HG02610 (cell line): ENCODE results near the gene S100A3.

Experiments used
- ATAC-seq: cut with Tn5 transposase; IDR thresholded peaks from one replicate; pipeline ENCODE4 v1.9.1; 2021; ENCODE audit warnings: mild to moderate bottlenecking, moderate library complexity; ENCODE audit not compliant: unreplicated experiment

Gene S100A3

DNA sequence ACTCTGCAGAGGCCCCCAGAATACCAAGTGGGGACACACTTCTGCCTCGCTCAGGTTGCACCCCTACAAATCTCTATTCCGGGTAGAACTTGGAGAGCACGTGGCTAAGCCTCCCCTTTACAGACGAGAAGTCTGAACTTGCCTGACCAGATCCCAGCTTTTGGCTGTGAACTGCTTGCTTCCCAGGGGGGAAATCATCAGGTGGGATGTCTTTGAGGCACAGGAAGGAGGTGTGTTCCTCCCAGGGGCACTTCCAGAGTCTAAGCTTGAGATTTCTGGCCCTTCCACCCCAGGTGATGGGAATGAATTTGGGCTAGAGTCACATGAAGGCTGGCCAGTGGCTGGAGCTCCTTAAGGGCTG is 1.3 kb upstream of the S100A3 start:
- no peak for ATAC-seq

DNA sequence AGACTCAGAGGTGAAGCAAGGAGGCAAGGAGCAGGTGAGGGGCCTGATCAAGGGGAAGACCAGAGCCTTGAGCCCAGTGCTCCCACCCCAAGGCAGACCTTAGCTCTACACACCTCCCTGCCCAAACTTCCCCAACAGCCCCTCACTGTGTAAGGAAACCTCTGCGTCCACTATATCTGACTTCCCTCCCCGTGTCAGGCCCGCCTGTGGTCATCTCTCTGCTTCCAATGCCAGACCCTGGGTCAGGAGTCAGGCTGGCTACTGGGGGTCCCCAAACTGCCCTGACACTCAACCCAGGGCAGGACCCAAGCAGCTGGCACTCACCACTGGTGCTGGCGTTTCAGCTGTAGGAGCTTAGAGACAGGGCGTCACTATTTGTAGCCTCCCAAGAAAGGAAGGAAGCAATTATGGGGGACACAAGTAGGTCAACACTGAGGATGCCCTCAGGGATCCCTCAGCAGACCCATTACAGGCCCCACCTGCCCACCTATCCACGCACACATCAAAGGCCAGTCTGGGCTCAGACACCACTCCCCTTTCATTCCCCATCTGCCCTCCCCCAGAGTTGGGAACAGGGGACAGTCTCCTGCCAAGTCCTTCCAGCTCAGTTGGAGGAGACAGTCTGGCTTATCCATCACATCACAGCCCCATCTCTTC is 811 bp upstream of the S100A3 start:
- ATAC-seq = no peak

DNA sequence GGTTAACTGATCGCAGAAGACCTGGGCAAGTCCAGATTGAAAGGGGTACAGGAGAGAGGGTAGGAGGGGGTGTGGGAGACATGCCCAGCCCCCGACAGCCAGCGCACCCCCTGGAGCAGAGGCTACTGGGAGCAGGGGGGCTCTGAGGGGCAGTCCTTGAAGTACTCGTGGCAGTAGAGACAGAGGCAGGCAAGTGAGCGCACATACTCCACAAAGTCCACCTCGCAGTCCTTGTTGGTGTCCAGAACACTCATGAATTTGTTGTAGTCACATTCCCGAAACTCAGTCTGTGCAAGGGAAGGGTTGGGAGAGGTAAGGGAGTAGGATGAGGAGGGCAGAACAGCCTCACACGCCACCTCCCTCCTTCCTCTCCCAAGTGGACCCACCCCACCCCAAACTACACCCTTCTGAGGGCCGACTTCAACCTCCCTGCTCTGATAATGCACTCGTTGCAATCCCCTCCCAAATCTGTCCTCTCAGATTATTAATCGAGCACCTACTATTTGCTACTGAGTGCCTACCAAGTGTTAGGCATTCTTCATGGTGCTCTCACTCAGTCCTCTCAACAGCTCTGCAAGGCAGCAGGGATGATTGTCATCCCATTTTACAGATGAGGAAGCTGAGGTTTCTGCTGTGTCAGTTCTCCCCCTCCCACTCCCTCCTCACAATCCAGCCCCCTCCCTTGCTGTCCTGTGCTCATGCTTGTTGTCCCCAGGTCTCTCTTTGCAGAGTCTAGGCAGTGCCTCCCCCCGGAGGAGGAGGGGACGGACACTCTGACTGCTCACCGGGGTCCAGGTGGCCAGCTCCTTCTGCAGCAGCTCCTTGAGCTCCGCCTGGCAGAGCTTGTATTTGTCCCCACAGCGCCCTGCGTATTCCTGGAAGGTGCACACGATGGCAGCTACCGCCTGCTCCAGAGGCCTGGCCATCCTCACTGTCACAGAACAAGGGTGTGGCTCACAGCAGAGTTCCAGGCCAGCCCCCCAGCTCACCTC is 1.2 kb downstream of the S100A3 start:
- ATAC-seq = no peak

DNA sequence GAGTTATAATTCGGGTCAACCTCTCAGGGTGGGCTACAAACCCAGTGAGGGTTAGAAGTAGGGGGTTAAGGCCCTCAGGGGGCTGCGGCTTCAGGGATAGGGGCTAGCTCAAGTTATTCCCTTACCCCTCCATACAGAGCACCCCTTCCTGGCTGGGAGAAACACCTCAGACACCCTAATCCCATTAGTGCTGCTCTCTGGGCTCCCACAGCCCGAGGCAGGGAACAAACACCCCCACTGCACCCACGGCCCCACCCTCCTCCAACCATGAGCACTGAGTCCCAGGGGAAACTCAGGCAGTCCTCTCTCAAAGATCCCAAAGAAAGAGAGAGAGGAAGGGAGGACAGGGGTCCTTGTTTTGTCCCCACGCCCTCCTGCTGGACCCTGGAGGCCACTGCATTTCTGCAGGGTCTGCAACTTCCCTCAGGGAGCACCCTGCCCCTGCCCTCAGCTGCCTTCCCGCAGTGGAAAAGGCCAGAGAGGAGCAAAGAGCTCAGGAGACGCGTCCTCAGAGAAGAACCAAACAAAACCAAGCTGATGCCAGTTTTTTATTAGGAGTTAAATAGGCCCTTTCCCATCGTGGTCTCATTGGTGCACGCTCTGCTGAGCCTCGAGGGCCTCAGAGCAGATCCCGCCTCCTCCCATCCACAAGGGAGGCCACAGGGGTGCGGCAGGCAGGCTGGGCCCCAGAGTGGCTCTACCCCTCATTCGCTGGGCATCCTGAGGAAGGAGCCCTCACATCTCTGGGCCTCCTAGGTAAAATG is 2.1 kb downstream of the S100A3 start:
- no peak for ATAC-seq

DNA sequence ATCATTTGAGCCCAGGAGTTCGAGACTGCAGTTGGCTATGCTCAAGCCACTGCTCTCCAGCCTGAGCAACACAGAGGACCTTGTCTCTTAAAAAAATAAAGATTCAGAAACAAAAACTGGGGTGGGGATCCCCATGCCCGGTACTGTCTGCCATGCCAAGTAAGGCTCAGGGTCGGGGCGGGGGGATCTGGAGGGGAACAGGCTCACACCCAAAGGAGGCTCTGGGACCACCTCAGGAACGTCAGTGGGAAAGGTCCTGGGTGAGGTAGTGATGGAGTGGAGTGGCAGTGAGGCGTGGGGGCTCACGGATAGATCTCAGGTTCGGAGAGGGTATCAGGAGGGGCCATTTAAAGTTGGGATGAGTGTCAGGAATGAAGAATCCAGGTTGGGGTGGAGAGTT is 2.7 kb downstream of the S100A3 start:
- ATAC-seq = no peak

DNA sequence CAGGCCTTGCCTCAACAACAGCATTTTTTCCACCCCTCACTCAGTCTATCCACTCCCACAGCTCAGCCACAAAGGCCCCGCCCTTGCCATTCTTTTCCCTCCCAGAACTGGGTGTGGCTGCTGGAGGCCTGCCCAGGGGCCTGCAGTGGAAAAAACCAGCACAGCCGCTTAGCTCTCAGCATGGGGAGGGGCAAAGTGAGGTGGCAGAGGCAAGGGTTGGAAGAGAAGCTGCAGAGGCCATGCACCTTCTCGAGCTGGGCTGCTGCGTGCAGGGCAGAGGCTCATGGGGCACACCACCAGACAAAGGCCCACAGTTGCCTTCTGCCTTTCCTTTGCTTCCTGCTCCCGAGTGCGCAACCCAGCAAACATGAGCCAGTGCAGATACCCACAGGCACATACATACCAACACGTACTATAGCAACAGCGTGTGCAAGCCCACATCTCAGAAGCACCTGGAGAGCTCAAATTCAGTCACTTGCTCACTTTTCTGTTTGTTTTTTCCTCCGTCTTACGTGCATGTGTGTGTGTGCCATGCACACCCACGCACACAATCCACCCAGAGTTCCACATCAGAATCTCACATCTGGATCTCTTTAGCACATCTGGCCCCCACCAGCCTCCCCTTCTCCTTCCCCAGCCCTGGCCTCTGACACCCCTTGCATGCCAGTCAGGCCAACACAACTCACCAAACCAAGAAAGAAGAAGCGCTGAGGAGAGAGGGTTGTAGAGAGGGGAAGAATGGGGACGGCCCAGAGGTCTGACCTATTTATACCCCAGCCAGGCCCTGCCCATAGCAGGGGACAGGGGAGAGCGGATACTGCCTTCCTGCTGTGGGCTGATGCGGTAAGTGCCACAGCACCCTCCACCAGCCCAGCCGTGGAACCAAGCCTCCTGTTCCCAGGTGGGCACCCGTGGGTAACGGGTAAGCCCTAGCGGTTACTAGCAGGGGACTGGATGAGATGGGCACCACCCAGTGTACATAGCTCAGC is 3.7 kb downstream of the S100A3 start, which contains the start of gene S100A4:
Gene S100A4 (minus strand): TSS at position 740 of the 989 bp plus-strand sequence. CDS start 1,012 bp downstream, outside the sequence.
- peak; percentile 47 for ATAC-seq

DNA sequence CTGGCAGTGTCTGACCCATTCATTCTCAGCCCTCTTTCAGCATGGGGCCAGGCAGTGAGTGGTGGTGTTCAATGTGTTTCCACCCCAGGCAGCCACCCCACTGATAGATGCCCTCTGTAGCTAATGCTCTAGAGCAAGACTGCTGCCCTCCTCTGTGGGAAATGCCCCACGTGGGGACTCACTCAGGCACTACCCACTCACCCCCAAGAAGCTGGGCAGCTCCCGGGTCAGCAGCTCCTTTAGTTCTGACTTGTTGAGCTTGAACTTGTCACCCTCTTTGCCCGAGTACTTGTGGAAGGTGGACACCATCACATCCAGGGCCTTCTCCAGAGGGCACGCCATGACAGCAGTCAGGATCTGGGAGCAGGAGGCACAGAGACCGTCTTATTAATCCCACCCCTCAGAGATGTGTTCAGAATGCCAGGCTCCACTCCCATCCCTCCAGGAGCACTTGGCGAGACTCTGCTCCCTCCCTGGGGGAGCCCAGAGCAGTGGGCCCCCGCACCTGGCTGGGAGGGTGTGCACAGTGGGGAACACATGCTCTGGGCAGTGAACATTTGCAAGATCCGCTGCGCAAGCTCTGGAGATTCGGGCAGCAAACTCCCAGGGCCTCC is 4.5 kb downstream of the S100A3 start:
- no peak for ATAC-seq

DNA sequence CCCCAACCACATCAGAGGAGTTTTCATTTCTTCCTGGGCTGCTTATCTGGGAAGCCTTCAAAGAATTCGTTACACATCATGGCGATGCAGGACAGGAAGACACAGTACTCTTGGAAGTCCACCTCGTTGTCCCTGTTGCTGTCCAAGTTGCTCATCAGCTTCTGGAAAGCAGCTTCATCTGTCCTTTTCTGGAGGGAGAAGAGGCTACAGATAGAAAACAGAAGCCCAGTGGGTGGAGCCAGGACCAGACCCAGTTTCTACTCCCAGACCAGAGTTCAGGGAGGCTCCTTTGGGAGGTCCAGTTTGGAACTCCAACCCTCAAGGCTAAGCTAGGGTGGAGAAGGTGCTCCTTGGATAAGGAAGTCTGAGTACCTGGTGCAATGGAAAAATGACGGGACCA is 5.3 kb downstream of the S100A3 start:
- ATAC-seq = no peak

DNA sequence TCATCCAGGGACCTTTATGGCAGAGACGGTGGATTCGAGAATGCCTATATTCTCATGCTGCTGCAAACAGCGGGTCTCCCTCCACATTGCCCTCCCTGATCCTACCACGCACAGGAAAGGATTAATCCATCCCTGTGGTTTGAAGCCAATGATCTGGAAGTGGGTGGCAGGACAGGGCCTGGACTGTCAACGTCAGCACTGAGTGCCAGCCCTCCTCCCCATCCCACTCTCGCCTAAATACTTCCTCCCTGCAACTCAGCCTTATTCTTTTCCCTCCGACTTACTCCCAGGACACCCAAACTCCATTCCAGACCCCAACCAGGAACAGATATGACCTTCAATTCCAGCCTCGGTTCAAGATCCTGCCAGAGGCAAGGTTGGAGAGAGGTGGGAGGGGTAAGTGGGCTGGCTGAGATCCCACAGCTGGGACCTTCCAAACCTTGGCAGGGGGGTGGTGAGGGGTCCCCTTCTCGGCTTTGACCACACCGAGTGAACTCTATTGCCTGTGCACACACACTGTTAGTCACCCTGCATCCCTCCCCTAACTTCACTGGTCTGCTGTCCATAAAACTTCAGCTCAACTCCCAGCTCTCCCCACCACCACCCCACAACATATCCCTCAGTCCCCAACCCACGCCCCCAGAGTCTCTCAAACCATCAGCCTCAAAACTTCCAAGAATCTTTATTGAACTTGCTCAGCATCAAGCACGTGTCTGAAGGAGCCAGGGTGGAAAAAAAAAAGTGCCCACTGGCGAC is 5.9 kb downstream of the S100A3 start:
- ATAC-seq = no peak

DNA sequence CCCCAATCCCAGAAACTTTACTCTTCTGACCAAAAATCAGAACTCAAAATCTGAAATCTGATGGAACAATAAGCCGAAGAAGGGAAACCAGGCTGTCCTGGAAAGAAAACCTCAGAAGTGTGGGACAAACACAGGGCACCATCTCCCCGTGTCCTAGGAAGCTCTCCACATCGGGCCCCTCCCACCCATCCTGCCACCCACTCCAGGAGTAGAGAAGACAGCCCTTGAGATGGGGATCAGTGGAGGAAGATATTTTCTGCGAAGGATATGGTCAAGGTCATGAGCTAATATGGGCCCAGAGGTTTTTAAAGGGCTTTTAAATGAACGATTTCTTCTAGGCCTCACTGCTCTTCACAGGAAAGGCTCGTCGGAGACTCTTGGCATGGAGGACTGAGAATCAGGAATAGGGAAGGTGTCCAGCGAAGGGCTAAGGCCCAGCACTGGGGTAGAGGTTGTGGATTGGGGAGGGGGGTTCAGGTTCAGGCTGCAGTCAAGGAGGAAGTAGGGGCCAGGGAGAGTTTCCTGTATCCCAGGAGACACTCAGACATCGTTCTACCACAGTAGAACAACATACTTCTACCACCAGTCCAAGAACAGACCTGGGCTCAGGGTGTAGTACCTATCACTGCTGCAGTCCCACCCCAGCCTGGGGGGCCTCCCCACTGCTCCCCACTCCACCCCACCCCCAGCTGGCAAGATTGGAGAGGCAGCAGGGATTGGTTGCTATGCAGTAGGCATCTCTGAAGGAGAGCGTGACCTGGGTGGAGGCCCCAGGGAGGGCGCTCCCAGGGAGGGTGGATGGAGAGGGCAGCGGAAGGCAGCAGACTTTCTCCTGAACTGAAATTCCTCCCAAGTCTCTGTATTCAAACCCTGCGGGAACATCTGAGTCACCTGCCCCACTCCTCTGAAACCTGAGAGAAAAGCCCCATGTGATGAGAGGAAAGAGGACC is 7.1 kb downstream of the S100A3 start:
- no peak for ATAC-seq

DNA sequence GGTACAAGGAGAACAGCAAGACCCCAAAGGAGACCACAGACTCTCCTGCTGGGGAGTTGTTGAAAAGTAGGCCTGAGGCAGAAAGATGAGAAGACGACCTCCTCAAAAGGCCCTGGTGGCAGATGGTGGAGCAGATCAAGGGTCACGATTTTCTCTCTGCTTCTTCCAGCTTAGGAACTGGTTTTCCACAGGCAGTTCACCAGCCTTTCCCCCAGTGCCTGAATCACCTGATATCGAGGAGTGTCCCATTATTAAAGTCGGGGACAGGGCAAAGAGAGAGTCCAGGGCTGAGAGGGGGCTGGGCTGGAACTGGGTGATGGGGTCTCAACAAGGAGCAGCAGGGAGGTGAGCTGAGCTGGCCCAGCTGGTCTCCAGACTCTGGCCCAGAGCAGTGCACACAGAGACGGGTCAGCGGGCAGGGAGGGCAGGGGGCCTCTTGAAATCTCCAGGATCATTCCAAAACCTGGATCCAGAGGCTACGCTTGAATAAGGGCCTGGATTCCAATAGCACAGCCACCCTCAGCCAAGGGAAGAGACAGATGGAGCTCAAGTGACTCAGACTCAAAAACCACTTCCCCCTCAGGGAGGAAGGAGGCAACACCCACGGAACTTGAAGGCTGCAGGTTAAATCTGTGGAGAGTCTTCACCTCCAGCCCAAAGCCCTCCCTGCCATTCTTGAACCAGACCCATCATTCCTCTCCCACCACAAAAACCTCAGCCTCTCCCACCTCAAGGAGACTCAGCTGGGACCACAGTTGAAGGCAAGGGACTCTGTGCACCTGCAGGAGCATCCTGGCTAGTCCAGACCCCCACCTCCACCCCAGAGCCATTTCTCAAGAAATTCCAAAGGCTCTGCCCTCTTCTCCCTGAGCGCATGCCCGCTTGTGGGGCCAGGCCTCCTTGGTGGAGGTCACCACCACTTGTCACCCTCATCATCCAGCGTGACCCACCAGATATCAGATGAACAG is 8.4 kb downstream of the S100A3 start, which contains the start of gene S100A5:
Gene S100A5 (minus strand): TSS at position 541 of the 968 bp plus-strand sequence. CDS start 743 bp downstream, outside the sequence.
- no peak for ATAC-seq

DNA sequence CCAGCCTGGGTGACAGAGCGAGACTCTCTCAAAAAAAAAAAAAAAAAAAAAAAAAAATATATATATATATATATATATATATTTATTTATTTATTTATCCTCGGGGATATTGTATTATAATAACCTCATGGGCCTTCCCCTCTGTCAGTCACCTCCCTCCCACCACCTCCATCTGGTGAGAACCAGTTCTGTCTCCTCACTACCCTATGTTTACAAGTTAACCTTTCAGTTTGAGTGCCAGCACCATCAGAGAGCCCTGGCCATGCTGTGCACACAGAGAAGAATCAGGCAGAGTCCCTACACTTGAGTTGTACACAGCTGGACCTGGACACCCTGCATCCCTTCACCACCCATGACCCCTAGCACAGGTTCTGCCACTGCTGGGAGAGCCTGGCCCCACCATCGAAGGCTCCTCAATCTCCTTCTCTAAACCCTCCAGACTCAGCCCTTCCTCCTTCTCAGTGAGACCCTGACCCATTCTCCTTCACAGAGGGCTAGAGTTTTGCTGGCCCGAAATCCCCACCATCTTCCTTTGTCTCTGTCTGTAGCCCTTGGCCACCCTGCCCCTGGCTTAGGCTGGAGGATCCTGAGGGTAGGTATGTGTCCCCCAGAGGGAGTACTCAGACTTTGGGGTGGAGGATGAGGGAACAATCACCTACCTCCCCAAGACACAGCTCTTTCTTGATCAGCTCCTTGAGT is 9.5 kb downstream of the S100A3 start:
- ATAC-seq = no peak

DNA sequence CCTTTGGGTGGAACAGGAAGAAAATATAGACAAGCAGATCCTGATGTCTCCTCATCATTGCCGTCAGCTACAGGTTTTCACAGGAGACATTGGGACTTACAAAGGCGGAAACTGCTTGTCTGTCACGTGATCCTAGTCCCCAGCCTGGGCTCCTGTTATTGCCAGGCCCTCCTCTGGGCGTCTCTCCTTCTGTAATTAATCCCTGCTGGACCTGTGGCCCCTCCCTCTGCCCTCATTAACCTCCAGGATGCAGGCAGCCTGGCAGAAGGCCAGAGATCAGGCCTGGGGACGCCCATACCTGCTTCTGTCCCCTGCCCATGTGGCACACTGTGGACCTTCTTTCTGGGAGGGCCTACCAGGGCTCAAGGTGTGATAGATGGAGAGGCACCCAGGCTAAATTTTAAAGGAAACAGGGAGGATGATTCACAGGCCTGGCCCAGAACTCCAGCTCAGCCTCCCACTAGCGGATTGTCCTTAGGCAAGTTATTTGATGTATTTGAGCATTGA is 10.7 kb downstream of the S100A3 start:
- ATAC-seq = no peak

DNA sequence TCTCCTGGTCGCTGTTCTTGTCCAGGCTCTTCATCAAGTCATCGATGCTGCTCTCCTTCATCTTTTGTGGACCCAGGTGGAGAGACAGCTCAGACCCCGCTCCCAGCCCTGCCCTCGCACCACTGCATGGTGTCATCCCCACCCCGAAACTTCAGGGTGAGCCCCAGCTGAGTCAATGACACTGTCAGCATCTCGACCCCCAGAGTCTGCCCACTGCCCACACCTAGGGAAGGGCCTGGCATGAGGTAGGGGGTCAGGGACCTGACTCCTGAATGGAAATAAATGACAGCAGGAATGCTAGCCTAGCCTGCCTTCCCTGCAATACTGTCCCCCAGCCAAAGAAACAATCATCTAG is 11.7 kb downstream of the S100A3 start:
- no peak for ATAC-seq

DNA sequence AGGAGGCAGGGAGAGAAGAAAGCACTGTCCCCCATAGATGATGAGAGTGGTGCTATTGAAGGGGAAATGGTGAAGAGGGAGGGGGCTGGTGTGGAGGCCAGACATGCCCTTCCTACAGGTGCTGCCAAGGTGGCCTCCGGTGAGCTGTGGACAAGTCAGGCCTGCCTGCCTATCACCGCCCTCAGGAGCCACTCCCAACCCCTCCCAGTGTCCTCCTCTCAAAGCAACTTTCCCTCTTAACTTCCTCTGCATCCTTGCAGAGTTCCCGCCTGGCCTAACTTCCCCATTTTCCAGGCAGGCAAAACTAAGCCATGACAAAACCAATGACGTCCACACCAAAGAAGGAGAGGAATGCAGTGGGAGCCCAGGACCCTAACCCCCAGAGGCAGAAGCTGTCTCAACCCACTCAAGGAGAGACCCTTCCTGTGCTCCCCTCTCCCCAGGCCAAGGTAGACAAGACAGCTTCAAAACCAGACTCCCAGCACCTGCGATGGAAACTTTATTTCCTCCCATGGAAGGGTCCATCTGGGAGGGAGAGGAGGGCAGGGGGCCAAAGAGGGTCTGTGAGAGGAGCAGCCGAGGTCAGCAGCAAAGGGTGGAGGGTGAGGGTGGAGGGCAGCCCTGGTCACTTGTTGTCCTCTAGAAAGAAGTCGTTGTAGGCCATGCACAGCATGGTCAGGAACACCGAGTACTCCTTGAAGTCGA is 12.2 kb downstream of the S100A3 start:
- no peak for ATAC-seq
